Left ventricle myocardium inferior (tissue), 1 donor: ENCODE measurements around the gene PDE6A. TPM values are rescaled to one million over a fixed set of nuclear protein-coding genes. Genes with fewer than 3 reads are reported as not detected.

Experiments
- DNase-seq: peaks from one replicate; pipeline ENCODE4 v3.0.0-alpha.2; 2020
- H3K27ac ChIP-seq: fragments of 200-600 bp; replicated peaks from 2 replicates; pipeline ENCODE4 v1.8.0; 2021
- H3K27me3 ChIP-seq: fragments of 200-600 bp; 2 replicates; pipeline ENCODE4 v1.8.0; 2021; ENCODE audit warnings: low read depth
- H3K36me3 ChIP-seq: fragments of 200-600 bp; 2 replicates; pipeline ENCODE4 v1.8.0; 2021
- H3K4me1 ChIP-seq: fragments of 200-600 bp; 2 replicates; pipeline ENCODE4 v1.8.0; 2021
- H3K4me3 ChIP-seq: fragments of 200-600 bp; 2 replicates; pipeline ENCODE4 v1.8.0; 2021; ENCODE audit warnings: mild to moderate bottlenecking, moderate library complexity
- H3K9me3 ChIP-seq: fragments of 200-600 bp; replicated peaks from 2 replicates; pipeline ENCODE4 v1.8.0; 2021
- intact Hi-C: fragments of 100-400 bp; cut with micrococcal nuclease; formaldehyde crosslinking; loops from one replicate; pipeline ENCODE4 v1.11.0; 2022
- long read RNA-seq: library from polyadenylated mRNA; unstranded; transcript quantifications from one replicate; pipeline ENCODE4 v2.0.0, GENCODE V29; 2021
- total RNA-seq: library from RNA; stranded (reverse); fragmentation: NEBNext Ultra II Directional; extraction: Animal tissue kit (Norgen Biotek cat#: 25700); gene quantifications from one replicate; pipeline ENCODE4 v1.2.1, GENCODE V29; 2021
- TF ChIP-seq, protein P1 (sequence below): fragments of 200-600 bp; IDR thresholded peaks from 2 replicates; pipeline ENCODE4 v1.8.0; 2021; ENCODE audit warnings: antibody characterized with exemption, mild to moderate bottlenecking, borderline replicate concordance
- donor health status: DM: no; HTN: yes; CAD: no; lungs with severe emphysema.

The PDE6A gene
- total RNA-seq = 0.22 TPM
- long read RNA-seq = 0 reads

DNA sequence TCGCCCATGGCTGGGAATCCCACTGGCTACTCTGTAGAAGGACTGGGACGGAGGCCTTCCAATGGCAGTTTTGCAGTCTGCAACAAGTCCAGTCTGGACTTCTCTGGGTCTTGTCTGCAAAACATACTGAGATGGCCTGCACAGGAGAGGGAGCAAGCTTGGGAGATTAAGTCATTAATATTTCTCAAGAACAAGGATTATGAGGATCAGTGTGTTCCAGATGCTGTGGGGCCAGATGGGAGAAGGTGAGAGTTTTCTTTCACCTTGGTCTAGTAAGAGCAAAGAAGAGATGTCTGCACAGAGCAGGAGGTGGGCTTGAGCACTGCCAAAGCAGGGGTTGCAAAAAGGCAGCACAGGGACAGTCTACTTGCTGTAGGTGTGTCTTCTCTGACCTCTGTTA lies at the start of gene PDE6A:
PDE6A (minus strand) TSS at position 128 of the 400 bp plus-strand sequence; CDS start at position 8, 120 bp downstream.
- no peaks in the 10 kb centered on the region for H3K9me3 ChIP-seq
- TF ChIP-seq, protein P1, sequence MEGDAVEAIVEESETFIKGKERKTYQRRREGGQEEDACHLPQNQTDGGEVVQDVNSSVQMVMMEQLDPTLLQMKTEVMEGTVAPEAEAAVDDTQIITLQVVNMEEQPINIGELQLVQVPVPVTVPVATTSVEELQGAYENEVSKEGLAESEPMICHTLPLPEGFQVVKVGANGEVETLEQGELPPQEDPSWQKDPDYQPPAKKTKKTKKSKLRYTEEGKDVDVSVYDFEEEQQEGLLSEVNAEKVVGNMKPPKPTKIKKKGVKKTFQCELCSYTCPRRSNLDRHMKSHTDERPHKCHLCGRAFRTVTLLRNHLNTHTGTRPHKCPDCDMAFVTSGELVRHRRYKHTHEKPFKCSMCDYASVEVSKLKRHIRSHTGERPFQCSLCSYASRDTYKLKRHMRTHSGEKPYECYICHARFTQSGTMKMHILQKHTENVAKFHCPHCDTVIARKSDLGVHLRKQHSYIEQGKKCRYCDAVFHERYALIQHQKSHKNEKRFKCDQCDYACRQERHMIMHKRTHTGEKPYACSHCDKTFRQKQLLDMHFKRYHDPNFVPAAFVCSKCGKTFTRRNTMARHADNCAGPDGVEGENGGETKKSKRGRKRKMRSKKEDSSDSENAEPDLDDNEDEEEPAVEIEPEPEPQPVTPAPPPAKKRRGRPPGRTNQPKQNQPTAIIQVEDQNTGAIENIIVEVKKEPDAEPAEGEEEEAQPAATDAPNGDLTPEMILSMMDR = no peak
- H3K36me3 ChIP-seq = no peaks in the 10 kb centered on the region
- H3K27ac ChIP-seq = no peak within 1 kb of the TSS
- no peak for DNase-seq
- peaks cover 7% of the 10 kb centered on the region for H3K4me1 ChIP-seq
- intact Hi-C loops = no loop called here
- no peak within 1 kb of the TSS for H3K4me3 ChIP-seq
- no peaks in the 10 kb centered on the region for H3K27me3 ChIP-seq

DNA sequence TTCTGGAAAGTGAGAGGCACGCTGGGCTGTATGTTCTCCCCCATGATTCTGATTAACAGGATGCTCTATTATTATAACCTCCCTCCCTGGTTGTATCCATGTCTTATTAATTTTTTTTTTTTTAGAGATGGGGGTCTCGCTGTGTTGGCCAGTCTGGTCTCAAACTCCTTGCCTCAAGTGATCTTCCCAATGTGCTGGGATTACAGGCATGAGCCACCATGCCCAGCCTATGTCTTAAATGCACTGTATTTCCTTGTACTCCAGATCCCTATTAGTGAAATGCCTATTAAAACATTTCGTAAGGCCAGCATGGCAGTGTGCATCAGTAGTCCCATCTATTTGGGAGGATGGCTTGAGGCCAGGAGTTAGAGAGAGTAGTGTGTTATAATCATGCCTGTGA lies 48.9 kb upstream of the PDE6A start:
- Histone ChIP-seq H3K9me3 (no peaks in the 10 kb centered on the region), H3K4me3 (no peak overlapping the region), H3K4me1 (peaks cover 13% of the 10 kb centered on the region), H3K27ac (no peak overlapping the region), H3K27me3 (no peaks in the 10 kb centered on the region), H3K36me3 (peaks cover 6% of the 10 kb centered on the region)
- intact Hi-C loops = loop anchor here (10.0 kb wide), 1 partner anchor 159 kb away; no protein-coding TSS in a partner anchor
- TF ChIP-seq, protein P1 = no peak
- DNase-seq = no peak

DNA sequence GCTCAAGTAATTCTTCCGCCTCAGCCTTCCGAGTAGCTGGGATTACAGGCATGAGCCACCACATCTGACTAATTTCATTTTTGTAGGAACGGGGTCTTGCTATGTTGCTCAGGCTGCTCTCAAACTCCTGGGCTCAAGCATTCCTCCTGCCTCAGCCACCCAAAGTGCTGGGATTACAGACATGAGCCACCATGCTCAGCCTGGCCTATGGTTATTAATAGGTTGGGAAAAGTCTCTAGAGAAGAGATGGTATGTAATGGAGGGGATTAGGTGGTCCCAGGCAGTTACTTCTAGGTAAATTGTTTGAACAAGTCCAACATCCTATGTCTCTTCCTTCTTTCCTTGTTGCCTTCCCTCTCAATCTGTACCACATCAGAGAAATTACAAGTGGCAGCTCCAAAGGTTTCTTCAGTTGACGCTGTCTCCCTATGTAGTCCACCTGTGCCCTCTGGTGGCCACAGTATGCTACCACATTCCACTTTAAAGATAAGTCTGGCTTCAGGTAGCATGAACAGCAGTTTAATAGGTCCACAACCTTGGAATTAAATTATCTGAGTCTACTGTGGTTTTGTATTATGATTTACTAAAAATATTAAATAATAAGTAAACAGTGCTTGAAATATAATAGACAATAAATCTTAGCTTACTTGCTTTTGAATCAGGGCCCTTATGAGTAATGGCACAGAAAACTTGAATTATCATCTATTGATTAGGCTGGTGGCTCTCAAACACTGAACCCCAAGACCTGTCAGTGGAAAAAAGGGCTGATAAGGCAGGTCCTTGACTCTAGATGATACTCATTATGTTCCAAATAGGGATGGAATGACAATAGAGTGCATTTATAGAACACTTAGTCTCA lies 46.2 kb upstream of the PDE6A start:
- peak; percentile 57 for DNase-seq
- Histone ChIP-seq H3K4me1 (peaks cover 13% of the 10 kb centered on the region), H3K36me3 (peaks cover 4% of the 10 kb centered on the region), H3K27ac (no peak overlapping the region), H3K27me3 (no peaks in the 10 kb centered on the region), H3K9me3 (no peaks in the 10 kb centered on the region), H3K4me3 (no peak overlapping the region)
- intact Hi-C loops = loop anchor here (10.0 kb wide), 1 partner anchor 156 kb away; no protein-coding TSS in a partner anchor
- TF ChIP-seq, protein P1 = peak; percentile 96

DNA sequence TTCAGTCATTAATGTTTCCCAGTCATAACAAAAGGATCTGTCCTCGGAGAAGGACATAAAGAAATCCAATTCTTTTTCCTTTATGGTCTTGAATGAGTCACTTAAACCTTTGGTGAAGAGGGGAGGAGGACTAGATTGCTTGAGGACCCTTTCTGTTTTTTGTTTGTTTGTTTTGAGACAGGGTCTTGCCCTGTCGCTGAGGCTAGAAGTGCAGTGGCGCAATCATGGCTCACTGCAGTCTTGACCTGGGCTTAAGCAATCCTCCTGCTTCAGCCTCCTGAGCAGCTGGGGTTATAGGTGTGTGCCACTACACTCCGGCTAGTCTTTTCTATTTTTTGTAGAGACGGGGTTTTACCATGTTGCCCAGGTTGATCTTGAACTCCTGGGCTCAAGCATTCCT lies 43.5 kb upstream of the PDE6A start:
- peaks cover 4% of the 10 kb centered on the region for H3K4me1 ChIP-seq
- TF ChIP-seq, protein P1 = no peak
- no peaks in the 10 kb centered on the region for H3K9me3 ChIP-seq
- intact Hi-C loops = loop anchor here (10.0 kb wide), 1 partner anchor 353 kb away; no protein-coding TSS in a partner anchor
- no peak for DNase-seq
- H3K27ac ChIP-seq = no peak overlapping the region
- no peaks in the 10 kb centered on the region for H3K36me3 ChIP-seq
- H3K4me3 ChIP-seq = no peak overlapping the region
- H3K27me3 ChIP-seq = no peaks in the 10 kb centered on the region

DNA sequence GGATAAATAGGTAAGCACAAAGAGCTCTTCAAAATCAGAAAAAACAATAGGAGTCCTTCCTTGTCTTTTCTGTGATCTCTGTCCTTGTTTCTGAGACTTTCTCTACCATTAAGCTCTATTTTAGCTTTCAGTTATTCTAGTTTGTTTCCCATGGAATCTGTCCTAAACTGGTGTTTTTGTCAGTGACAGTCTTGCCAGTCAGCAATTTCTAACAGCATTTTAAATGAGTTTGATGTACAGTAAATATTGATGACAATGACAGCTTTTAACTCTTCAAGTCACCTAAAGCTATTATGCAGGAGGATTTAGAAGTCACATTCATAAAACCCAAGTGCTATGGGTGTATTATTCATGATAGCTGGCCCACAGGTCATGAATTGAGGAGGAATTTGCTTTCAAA lies 37.9 kb upstream of the PDE6A start:
- TF ChIP-seq, protein P1 = no peak

More for the DNA sequence above, 37.9 kb upstream of the PDE6A start:
- Histone ChIP-seq H3K4me1 (no peaks in the 10 kb centered on the region), H3K27ac (no peak overlapping the region), H3K36me3 (peaks cover 37% of the 10 kb centered on the region), H3K9me3 (no peaks in the 10 kb centered on the region), H3K4me3 (no peak overlapping the region), H3K27me3 (no peaks in the 10 kb centered on the region)
- intact Hi-C loops = loop anchor here (10.0 kb wide), 1 partner anchor 348 kb away; no protein-coding TSS in a partner anchor
- DNase-seq = no peak
